Neural cell (in vitro differentiated cells): ENCODE measurements around the gene PFKFB1.

Experiments
- CTCF ChIP-seq: fragments of 450-650 bp; IDR thresholded peaks from 2 replicates; pipeline ENCODE4 v1.5.1; 2014; ENCODE audit warnings: antibody characterized with exemption, mild to moderate bottlenecking, moderate library complexity; ENCODE audit not compliant: poor library complexity, severe bottlenecking
- EZH2 ChIP-seq: fragments of 200-600, 300-800 bp; shearing (Covaris generic), sonication (generic); IDR thresholded peaks from 2 replicates; pipeline ENCODE4 v1.6.1; 2014; ENCODE audit warnings: antibody characterized with exemption, low read length, borderline replicate concordance, mild to moderate bottlenecking; ENCODE audit not compliant: insufficient read depth, poor library complexity, severe bottlenecking
- POLR2AphosphoS5 ChIP-seq: IDR thresholded peaks from 2 replicates; pipeline ENCODE4 v1.6.1; 2012
- RAD21 ChIP-seq: fragments of 450-650 bp; conservative IDR thresholded peaks from 2 replicates; pipeline ENCODE4 v1.6.1; 2014; ENCODE audit warnings: antibody characterized with exemption, mild to moderate bottlenecking, moderate library complexity
- SMC3 ChIP-seq: fragments of 450-650 bp; conservative IDR thresholded peaks from 2 replicates; pipeline ENCODE4 v1.6.1; 2014; ENCODE audit warnings: antibody characterized with exemption, mild to moderate bottlenecking, moderate library complexity; ENCODE audit not compliant: poor library complexity
- TAF1 ChIP-seq: IDR thresholded peaks from 2 replicates; pipeline ENCODE4 v1.6.1; 2012; ENCODE audit warnings: low read depth

GRCh38 chrX:54979432-54979831 lies 14.6 kb downstream of the PFKFB1 start:
- TF ChIP-seq CTCF (no peak), TAF1 (no peak), POLR2AphosphoS5 (no peak), SMC3 (no peak), EZH2 (no peak), RAD21 (no peak)
